ENCODE measurements around the gene PRKD2.
A peak's percentile ranks its signal among the peaks of the same experiment; 100 is the strongest.

Gene PRKD2

GRCh38 chr19:46746281-46747057 is 29.6 kb upstream of the PRKD2 start, which contains the start of gene STRN4:
STRN4 (minus strand) TSS chr19:46746450; CDS start chr19:46746430, 20 bp downstream.
- TF ChIP-seq CTCF (IDR thresholded peaks at IDR 0.05; ENCODE audit: insufficient read depth, low read depth, low read length, missing control alignments): no peak
- peak; percentile 51 for DNase-seq (ENCODE audit: low read depth)
- H3K4me3 ChIP-seq (ENCODE audit: low read length): peak within 1 kb of the TSS; percentile 97

GRCh38 chr19:46745521-46746280 is 28.8 kb upstream of the PRKD2 start, which contains the start of gene FKRP:
FKRP (plus strand) TSS chr19:46746057; CDS start chr19:46755451, 9,394 bp downstream.
- DNase-seq (ENCODE audit: low read depth): no peak
- TF ChIP-seq CTCF (IDR thresholded peaks at IDR 0.05; ENCODE audit: insufficient read depth, low read depth, low read length, missing control alignments): no peak

GRCh38 chr19:46745030-46745429 is 28.1 kb upstream of the PRKD2 start:
- no peak for DNase-seq (ENCODE audit: low read depth)
- TF ChIP-seq CTCF (IDR thresholded peaks at IDR 0.05; ENCODE audit: insufficient read depth, low read depth, low read length, missing control alignments): no peak
- peak overlapping the region; percentile 97 for H3K4me3 ChIP-seq (ENCODE audit: low read length)

More at GRCh38 chr19:46745521-46746280, 28.8 kb upstream of the PRKD2 start, which contains the start of gene FKRP:
- H3K4me3 ChIP-seq (ENCODE audit: low read length): peak within 1 kb of the TSS; percentile 97

- no peak for DNase-seq (ENCODE audit: low read depth)
- H3K4me3 ChIP-seq (ENCODE audit: low read length): no peak overlapping the region
Measured at GRCh38 chr19:46744005-46744691, 27.2 kb upstream of the PRKD2 start.

GRCh38 chr19:46742926-46743480 is 26.1 kb upstream of the PRKD2 start:
- no peak overlapping the region for H3K4me3 ChIP-seq (ENCODE audit: low read length)
- no peak for TF ChIP-seq CTCF (IDR thresholded peaks at IDR 0.05; ENCODE audit: insufficient read depth, low read depth, low read length, missing control alignments)
- DNase-seq (ENCODE audit: low read depth): no peak

More at GRCh38 chr19:46744005-46744691, 27.2 kb upstream of the PRKD2 start:
- TF ChIP-seq CTCF (IDR thresholded peaks at IDR 0.05; ENCODE audit: insufficient read depth, low read depth, low read length, missing control alignments): no peak

GRCh38 chr19:46741447-46741846 is 24.5 kb upstream of the PRKD2 start:
- DNase-seq (ENCODE audit: low read depth): no peak
- no peak overlapping the region for H3K4me3 ChIP-seq (ENCODE audit: low read length)
- TF ChIP-seq CTCF (IDR thresholded peaks at IDR 0.05; ENCODE audit: insufficient read depth, low read depth, low read length, missing control alignments): no peak

All from epithelial cell of esophagus (primary cell).